Measurements from ENCODE around the gene HAUS3.
A peak's percentile ranks its signal among the peaks of the same experiment; 100 is the strongest.

The HAUS3 gene

GRCh38 chr4:2241410-2242353, at the start of gene HAUS3, which contains the start of gene POLN:
Gene HAUS3, minus strand, starts transcription at chr4:2242121. Its CDS starts 1,175 bp downstream, at chr4:2240946.
Gene POLN, minus strand, starts transcription at chr4:2242121. Its CDS starts 12,890 bp downstream, at chr4:2229231.
- peak; percentile 100 for DNase-seq

- peak; percentile 82 for DNase-seq
Observed at GRCh38 chr4:2290974-2291704, 49.2 kb upstream of the HAUS3 start.

GRCh38 chr4:2290488-2290887, 48.6 kb upstream of the HAUS3 start:
- DNase-seq: no peak

DNA sequence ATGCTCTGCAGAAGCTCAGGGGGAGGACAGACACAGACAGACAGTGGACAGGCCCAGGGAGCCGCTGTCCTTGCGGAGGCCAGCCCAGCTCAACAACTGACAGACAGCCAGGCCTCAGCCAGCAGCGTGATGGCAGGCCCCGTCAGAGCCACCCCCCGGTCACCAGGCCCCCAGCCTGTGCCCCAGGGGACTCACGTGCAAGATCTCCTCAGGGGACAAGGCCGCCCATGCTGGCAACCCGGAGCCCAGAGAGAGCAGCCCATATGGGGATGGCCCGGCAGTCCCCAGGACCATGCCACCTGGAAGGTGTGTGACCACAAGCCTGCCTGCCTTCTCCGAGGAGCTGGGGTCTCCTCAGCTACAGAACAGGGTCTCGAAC, 48.0 kb upstream of the HAUS3 start:
- no peak for DNase-seq

- DNase-seq: no peak
Observed at GRCh38 chr4:2289311-2289954, 47.5 kb upstream of the HAUS3 start.

DNA sequence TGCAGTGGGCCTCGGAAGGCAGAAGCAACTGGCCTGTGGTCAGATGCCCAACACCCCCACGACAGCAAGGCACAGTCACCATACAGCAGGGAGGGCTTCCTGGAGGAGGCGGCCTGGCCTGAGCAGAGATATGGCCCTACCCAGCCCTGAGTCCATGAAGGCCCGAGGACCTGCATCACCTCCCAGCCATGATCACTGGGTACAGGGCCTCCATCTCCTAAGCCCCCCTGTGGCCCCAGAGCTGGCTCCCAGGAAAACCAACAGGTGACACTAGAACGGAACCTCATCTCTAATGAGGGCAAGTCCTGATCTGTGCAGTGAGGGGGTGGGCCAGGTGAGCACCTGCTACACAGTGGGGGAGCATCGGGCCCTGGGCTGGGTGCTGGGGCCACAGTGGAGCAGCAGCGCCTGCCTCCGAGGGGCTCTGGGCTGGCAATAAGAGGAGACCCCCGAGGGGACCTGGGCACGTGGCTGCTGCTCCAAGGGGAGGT, 46.2 kb upstream of the HAUS3 start:
- no peak for DNase-seq

DNA sequence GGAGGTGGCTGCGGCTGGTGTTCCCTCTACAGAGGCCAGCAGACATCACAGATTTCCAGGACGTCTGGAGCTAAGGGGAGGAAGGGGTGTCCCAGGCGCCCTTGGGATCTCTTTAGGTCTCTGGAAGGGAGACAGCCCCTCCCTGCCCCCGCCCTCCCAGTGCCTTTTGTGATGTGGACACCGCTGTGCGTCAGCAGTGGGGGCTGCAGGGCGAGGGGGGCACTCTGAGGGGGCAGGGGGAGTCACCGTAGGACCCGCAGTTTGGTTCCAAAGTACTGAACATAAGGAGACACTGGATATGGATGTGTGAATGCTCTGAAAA, 45.6 kb upstream of the HAUS3 start:
- no peak for DNase-seq

GRCh38 chr4:2286904-2287593, 45.1 kb upstream of the HAUS3 start:
- no peak for DNase-seq

DNA sequence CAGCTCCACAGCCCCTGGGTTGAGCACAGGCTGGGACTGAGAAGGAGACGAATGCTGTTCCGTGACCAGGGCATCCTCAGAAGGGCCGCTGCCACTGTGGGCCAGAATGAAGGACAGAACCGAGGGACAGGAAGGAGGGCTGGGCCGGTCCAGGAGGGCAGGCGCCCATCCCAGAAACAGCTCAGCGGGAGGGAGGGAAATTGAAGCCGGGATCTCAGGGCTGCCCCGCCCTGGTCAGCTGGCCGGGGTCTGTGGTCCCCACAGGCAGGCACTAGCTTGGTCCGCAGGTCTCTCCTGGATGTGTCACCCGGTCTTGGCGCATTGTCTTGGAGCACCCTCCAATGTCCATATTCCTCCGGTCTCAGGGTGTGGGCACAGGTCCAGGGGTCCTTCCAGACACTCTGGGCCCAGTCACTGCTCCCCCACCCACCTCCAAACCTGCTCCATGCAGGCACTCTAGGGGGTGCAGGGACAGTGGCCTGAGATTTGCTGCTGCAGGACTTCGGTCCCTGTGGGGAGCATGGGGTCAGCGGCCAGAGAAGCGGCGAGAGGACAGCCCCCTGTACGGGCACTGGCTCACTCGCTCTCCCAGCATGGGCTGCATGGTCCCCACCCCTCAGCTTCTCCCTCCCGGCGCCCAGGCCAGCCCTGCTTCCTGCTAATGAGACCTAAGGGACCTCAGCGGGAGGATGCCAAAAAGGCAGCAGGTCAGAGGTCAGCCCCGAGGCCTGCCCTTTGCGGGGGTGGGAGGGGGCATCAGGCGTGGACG, 43.9 kb upstream of the HAUS3 start:
- DNase-seq: no peak

GRCh38 chr4:2284934-2285612, 43.2 kb upstream of the HAUS3 start:
- DNase-seq: no peak

GRCh38 chr4:2284161-2284933, 42.4 kb upstream of the HAUS3 start:
- no peak for DNase-seq

DNA sequence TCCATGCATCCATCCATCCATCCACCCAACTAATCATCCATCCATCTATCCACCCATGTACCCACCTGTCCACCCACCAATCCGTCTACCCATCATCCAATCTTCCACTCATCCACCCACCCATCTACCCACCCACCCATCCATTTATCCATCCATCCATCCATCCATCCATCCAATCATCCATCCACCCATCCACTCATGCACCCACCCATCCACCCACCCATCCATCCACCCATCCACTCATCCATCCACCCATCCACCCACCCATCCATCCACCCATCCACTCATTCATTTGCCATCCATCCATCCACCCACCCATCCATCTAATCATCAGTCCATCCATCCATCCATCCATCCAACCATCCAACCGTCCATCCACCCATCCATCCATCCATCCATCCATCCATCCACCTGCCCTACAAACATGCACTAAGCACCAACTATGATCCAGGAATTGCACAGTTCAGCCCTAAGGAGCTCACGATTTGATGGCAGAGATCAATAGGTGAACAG, 41.3 kb upstream of the HAUS3 start:
- DNase-seq: no peak

DNA sequence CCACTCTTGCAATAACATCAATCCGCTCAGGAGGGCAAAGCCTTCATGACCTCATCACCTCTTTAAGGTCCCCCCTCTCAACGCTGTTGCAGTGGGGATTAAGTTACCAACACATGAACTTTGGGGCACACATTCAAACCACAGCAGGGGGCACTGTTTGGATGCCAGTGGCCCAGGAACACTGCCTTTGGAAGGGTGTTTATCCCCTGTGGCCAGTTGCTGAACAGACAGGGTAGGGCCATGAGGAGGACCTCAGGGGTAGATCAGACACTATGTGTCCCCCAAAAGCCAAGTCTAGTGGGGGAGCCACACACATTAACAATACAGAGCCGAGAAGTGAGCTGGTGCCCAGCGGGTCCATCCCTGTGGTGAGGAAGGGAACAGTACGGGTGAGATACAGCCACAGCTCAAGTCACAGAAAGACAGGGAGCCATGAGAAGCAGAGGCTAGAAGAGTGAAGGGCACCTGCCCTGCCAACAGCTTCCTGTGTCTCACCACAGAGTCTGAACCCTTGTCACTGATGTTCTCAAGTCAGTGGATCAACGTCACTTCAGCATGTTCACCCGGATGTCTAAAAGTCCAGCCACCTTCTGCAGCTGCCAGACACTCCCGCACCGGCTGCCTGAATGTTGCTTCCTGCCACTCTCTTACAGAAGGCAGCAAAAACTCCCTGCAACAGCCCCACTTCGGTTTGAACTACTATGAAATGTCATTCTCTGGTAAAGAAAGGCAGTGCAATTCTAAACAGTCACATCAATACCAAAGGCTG, 39.8 kb upstream of the HAUS3 start:
- DNase-seq: peak; percentile 86

GRCh38 chr4:2280531-2281300, 38.8 kb upstream of the HAUS3 start:
- peak; percentile 41 for DNase-seq

DNA sequence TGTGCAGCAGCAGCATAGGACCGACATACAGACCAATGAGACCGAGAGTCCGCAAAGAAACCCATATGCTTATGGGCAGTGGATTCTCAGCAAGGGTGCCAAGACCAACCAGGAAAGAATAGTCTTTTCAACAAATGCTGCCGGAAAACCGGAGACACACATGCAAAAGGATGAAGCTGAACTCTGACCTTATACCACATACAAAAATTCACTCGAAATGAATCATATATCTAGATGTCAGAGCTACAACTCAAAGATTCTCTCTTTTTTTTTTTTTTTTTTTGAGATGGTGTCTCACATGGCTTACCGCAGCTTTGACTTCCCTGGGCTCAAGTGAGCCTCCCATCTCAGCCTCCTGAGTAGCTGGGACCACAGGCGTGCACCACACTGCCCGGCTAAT, 36.0 kb upstream of the HAUS3 start:
- DNase-seq: no peak

- DNase-seq: no peak
Observed at GRCh38 chr4:2276581-2277325, 34.8 kb upstream of the HAUS3 start.

GRCh38 chr4:2275546-2276251, 33.8 kb upstream of the HAUS3 start:
- no peak for DNase-seq

Data from CD4-positive, alpha-beta T cell treated with Interleukin-17A for 4 hours (primary cell).